T-helper 9 cell (primary cell): ENCODE results near the gene RIPOR2.

ENCODE experiments used
- DNase-seq: peaks from one replicate; pipeline ENCODE4 v3.0.0-alpha.2; 2020
- total RNA-seq, 2 donors: gene quantifications; one replicate each; lab custom pipeline; 2026; lab: John Stamatoyannopoulos, UW

Gene RIPOR2
- total RNA-seq = 506 to 821 reads per million in 2 donors

- DNase-seq = peak; percentile 59
These were observed at the start of gene RIPOR2 for GRCh38 chr6:24935366-24936152. TSS of gene RIPOR2 (minus strand) at chr6:24935960. CDS start at chr6:24935898, 62 bp downstream.

- no peak for DNase-seq
These were observed 49.6 kb upstream of the RIPOR2 start for GRCh38 chr6:24985323-24985722.

GRCh38 chr6:24982231-24982630 is 46.5 kb upstream of the RIPOR2 start:
- DNase-seq = no peak

- no peak for DNase-seq
These were observed 45.6 kb upstream of the RIPOR2 start for GRCh38 chr6:24981386-24981760.

- no peak for DNase-seq
These were observed 45.0 kb upstream of the RIPOR2 start for GRCh38 chr6:24980507-24981385.

- no peak for DNase-seq
These were observed 43.4 kb upstream of the RIPOR2 start for GRCh38 chr6:24979176-24979575.

- no peak for DNase-seq
These were observed 38.7 kb upstream of the RIPOR2 start for GRCh38 chr6:24974182-24975171.

- no peak for DNase-seq
These were observed 36.7 kb upstream of the RIPOR2 start for GRCh38 chr6:24972311-24972958.

GRCh38 chr6:24971067-24971466 is 35.3 kb upstream of the RIPOR2 start:
- DNase-seq = no peak

- no peak for DNase-seq
These were observed 33.6 kb upstream of the RIPOR2 start for GRCh38 chr6:24969343-24969860.

GRCh38 chr6:24968783-24969182 is 33.0 kb upstream of the RIPOR2 start:
- DNase-seq = no peak

- DNase-seq = no peak
These were observed 31.5 kb upstream of the RIPOR2 start for GRCh38 chr6:24967211-24967610.

- no peak for DNase-seq
These were observed 30.6 kb upstream of the RIPOR2 start for GRCh38 chr6:24966381-24966780.

- DNase-seq = no peak
These were observed 28.3 kb upstream of the RIPOR2 start for GRCh38 chr6:24963887-24964570.

GRCh38 chr6:24963339-24963738 is 27.6 kb upstream of the RIPOR2 start:
- no peak for DNase-seq

GRCh38 chr6:24961852-24962251 is 26.1 kb upstream of the RIPOR2 start:
- no peak for DNase-seq

GRCh38 chr6:24960991-24961475 is 25.3 kb upstream of the RIPOR2 start:
- no peak for DNase-seq

GRCh38 chr6:24959319-24959718 is 23.6 kb upstream of the RIPOR2 start:
- no peak for DNase-seq

GRCh38 chr6:24957199-24957598 is 21.4 kb upstream of the RIPOR2 start:
- DNase-seq = no peak

GRCh38 chr6:24953726-24954125 is 18.0 kb upstream of the RIPOR2 start:
- DNase-seq = no peak

GRCh38 chr6:24951811-24952299 is 16.1 kb upstream of the RIPOR2 start:
- DNase-seq = peak; percentile 21
